Limb (tissue), 2 donors: ENCODE results near the gene SGMS1.
"Not testable (repeated sequence)": the region's sequence is repeated elsewhere in the genome, so short reads cannot be mapped to it uniquely, and the experiment has no call there.

Experiments
- DNase-seq, 2 donors: peaks; one replicate each; pipeline ENCODE4 v3.0.0-alpha.2; 2016; ENCODE audit errors: extremely low spot score in 2 of 2

SGMS1 gene

GRCh38 chr10:50431133-50431532 is 192.6 kb downstream of the SGMS1 start:
- no peak for DNase-seq

GRCh38 chr10:50426485-50426884 is 197.3 kb downstream of the SGMS1 start:
- DNase-seq = no peak

- DNase-seq = not testable (repeated sequence)
These were observed 198.5 kb downstream of the SGMS1 start for GRCh38 chr10:50425215-50425614.

GRCh38 chr10:50423448-50423847 is 200.3 kb downstream of the SGMS1 start:
- no peak for DNase-seq

- DNase-seq = no peak
These were observed 201.5 kb downstream of the SGMS1 start for GRCh38 chr10:50422259-50422658.

- DNase-seq = no peak
These were observed 202.6 kb downstream of the SGMS1 start for GRCh38 chr10:50421026-50421719.

- no peak for DNase-seq
These were observed 203.6 kb downstream of the SGMS1 start for GRCh38 chr10:50420196-50420595.

- no peak for DNase-seq
These were observed 204.0 kb downstream of the SGMS1 start for GRCh38 chr10:50419756-50420155.

GRCh38 chr10:50419091-50419490 is 204.7 kb downstream of the SGMS1 start:
- DNase-seq = no peak

GRCh38 chr10:50417886-50418830 is 205.6 kb downstream of the SGMS1 start:
- peak; percentile 65 to 74 for DNase-seq

- DNase-seq = no peak
These were observed 206.3 kb downstream of the SGMS1 start for GRCh38 chr10:50417486-50417885.

- no peak for DNase-seq
These were observed 206.9 kb downstream of the SGMS1 start for GRCh38 chr10:50416881-50417280.

GRCh38 chr10:50416181-50416824 is 207.5 kb downstream of the SGMS1 start:
- DNase-seq = peak in 1 of 2 donors; percentile 25

- DNase-seq = no peak
These were observed 208.5 kb downstream of the SGMS1 start for GRCh38 chr10:50415292-50415691.

GRCh38 chr10:50410066-50410811 is 213.5 kb downstream of the SGMS1 start:
- DNase-seq = no peak

- no peak for DNase-seq
These were observed 216.5 kb downstream of the SGMS1 start for GRCh38 chr10:50407076-50407801.

- DNase-seq = no peak
These were observed 217.2 kb downstream of the SGMS1 start for GRCh38 chr10:50406457-50407070.

GRCh38 chr10:50405723-50406122 is 218.0 kb downstream of the SGMS1 start:
- DNase-seq = no peak

- no peak for DNase-seq
These were observed 219.6 kb downstream of the SGMS1 start for GRCh38 chr10:50404021-50404773.
